ENCODE data around the gene FSTL5. TPM values are rescaled to one million over a fixed set of nuclear protein-coding genes. Genes with fewer than 3 reads are reported as not detected.

The FSTL5 gene
- total and polyA plus RNA-seq, 9 of the 15 experiments (the other 6 are each of a cell fraction or from before 2014, with no cell fraction given): 0.09 to 3.1 (median 0.50) TPM; not detected in 1

GRCh38 chr4:161658676-161659075, 505.1 kb downstream of the FSTL5 start:
- no peaks in the 10 kb centered on the region for H3K4me1 ChIP-seq (replicated peaks in 1 of 2; ENCODE audit: control insufficient read depth in 2 of 2, insufficient read depth in 2 of 2, low read length in 2 of 2)

More at GRCh38 chr4:161658676-161659075, 505.1 kb downstream of the FSTL5 start:
- Histone ChIP-seq H2AFZ (ENCODE audit: low read depth, low read length) (no peak overlapping the region), H3K27me3 (ENCODE audit: control insufficient read depth in 2 of 2, insufficient read depth in 2 of 2, low read length in 2 of 2) (no peaks in the 10 kb centered on the region), H3K4me2 (ENCODE audit: insufficient read depth, low read length) (no peak overlapping the region), H4K20me1 (replicated peaks; ENCODE audit: control insufficient read depth, insufficient read depth, low read length) (no peaks in the 10 kb centered on the region), H3K9ac (ENCODE audit: insufficient read depth in 1 of 2, low read depth in 2 of 2, low read length in 2 of 2) (no peak overlapping the region), H3K36me3 (ENCODE audit: control insufficient read depth, insufficient read depth, low read length) (no peaks in the 10 kb centered on the region), H3K27ac (ENCODE audit: extremely low read depth, low read depth, low read length) (no peak overlapping the region), H3K9me3 (replicated peaks; ENCODE audit: control insufficient read depth, insufficient read depth, low read depth, low read length) (no peaks in the 10 kb centered on the region), H3K9me1 (ENCODE audit: control insufficient read depth, insufficient read depth, low read length) (no peaks in the 10 kb centered on the region), H3K79me2 (ENCODE audit: control insufficient read depth, insufficient read depth, low read length) (no peaks in the 10 kb centered on the region), H3K4me3 (no peak overlapping the region)
- ATAC-seq: no peak
- no peak for FAIRE-seq
- TF ChIP-seq ZNF655 (CRISPR knock-in tag; IDR thresholded peaks at IDR 0.05) (no peak), MXI1 (IDR thresholded peaks at IDR 0.05; ENCODE audit: low read depth, low read length) (no peak), IRF1 (CRISPR knock-in tag; IDR thresholded peaks at IDR 0.05; ENCODE audit: borderline replicate concordance) (no peak), NBN (IDR thresholded peaks at IDR 0.05; ENCODE audit: low read depth) (no peak), NRF1 (conservative IDR thresholded peaks at IDR 0.05 in 1 of 2, IDR thresholded peaks at IDR 0.05 in 1 of 2) (no peak), E2F5 (CRISPR knock-in tag; IDR thresholded peaks at IDR 0.05) (no peak), PHB (CRISPR knock-in tag; IDR thresholded peaks at IDR 0.05) (no peak), SMARCA5 (IDR thresholded peaks at IDR 0.05) (no peak), ZNF224 (CRISPR knock-in tag; IDR thresholded peaks at IDR 0.05) (no peak), EP400 (IDR thresholded peaks at IDR 0.05) (no peak), TEAD4 (IDR thresholded peaks at IDR 0.05; ENCODE audit: low read length) (no peak), TEAD4 (CRISPR knock-in tag; IDR thresholded peaks at IDR 0.05; ENCODE audit: borderline replicate concordance) (no peak), SUPT5H (IDR thresholded peaks at IDR 0.05) (no peak), ZBTB12 (CRISPR knock-in tag; IDR thresholded peaks at IDR 0.05) (no peak), ZNF766 (CRISPR knock-in tag; conservative IDR thresholded peaks at IDR 0.05) (no peak), CHCHD3 (CRISPR knock-in tag; IDR thresholded peaks at IDR 0.05) (no peak), NCOA1 (IDR thresholded peaks at IDR 0.05; ENCODE audit: low read depth) (no peak), TBL1XR1 (IDR thresholded peaks at IDR 0.05; ENCODE audit: low read length in 2 of 2) (no peak), ELF2 (CRISPR knock-in tag; IDR thresholded peaks at IDR 0.05) (no peak)
- intact Hi-C loops (cut with micrococcal nuclease): no loop called here
- in situ Hi-C loops (cut with MboI): no loop called here
- ChIA-PET POLR2A (no interaction called here), CTCF (ENCODE audit: low intra/inter-chr PET ratio) (no interaction called here)
- 0% methylated on average over 1 of the region's 2 CpGs for WGBS (ENCODE audit: insufficient coverage, low coverage, missing lambda C conversion rate)
- DNase-seq (ENCODE audit: extremely low read depth in 1 of 4, low spot score in 3 of 4): no peak
- no TSS peak for BruUV-seq (replicated peaks)
